GM12878 (cell line): ENCODE measurements around the gene ELP6. TPM values are rescaled to one million over a fixed set of nuclear protein-coding genes. Genes with fewer than 3 reads are reported as not detected.

Experiments
- ATAC-seq: fragments of 200-7000 bp; cut with Tn5 transposase; 3 replicates; pipeline ENCODE4 v1.9.1; 2020; ENCODE audit warnings: mild to moderate bottlenecking, moderate library complexity
- BruUV-seq: library from RNA; stranded (reverse); fragments of 400-500 nt; replicated peaks from 2 replicates; lab custom pipeline; 2021; lab: Mats Ljungman, UMichigan
- CTCF ChIA-PET: fragments of 300-600 bp; sonication (Branson Sonifier 250); formaldehyde crosslinking; extraction: SDS; loops from one replicate; lab custom pipeline; 2021; ENCODE audit warnings: inconsistent platforms; lab: Yijun Ruan, JAX
- POLR2A ChIA-PET: fragments of 350-600 bp; formaldehyde crosslinking; extraction: SDS; loops from one replicate; lab custom pipeline; 2021; ENCODE audit warnings: inconsistent platforms; lab: Charles Lee
- RAD21 ChIA-PET: fragments of 300-600 bp; sonication (Branson Sonifier 250); formaldehyde crosslinking; loops from one replicate; lab custom pipeline; 2023; ENCODE audit warnings: antibody characterized with exemption; ENCODE audit not compliant: unreplicated experiment; lab: Charles Lee
- SMC1A ChIA-PET: fragments of 300-600 bp; sonication (Branson Sonifier 250); formaldehyde crosslinking; loops from one replicate; lab custom pipeline; 2023; ENCODE audit not compliant: unreplicated experiment, uncharacterized antibody; lab: Charles Lee
- DNase-seq: peaks from one replicate; pipeline ENCODE4 v3.0.0-alpha.2; 2011; ENCODE audit warnings: low read depth, low spot score
- FAIRE-seq: peaks from 3 replicates; lab custom pipeline; 2011; peaks lifted over from hg19 to GRCh38; lab: Jason Lieb, UNC
- H2AFZ ChIP-seq: 2 replicates; pipeline ENCODE4 v1.6.0; 2011; ENCODE audit warnings: low read depth, low read length, control low read depth; ENCODE audit not compliant: control insufficient read depth
- H3K27ac ChIP-seq: 2 replicates; pipeline ENCODE4 v1.5.1; 2011; ENCODE audit warnings: control low read depth; ENCODE audit not compliant: control insufficient read depth, insufficient read depth
- H3K27me3 ChIP-seq, 2 experiments: replicated peaks in 1 of 2; 2 replicates each; pipeline versions ENCODE4 v1.6.0 to v1.6.1; 2011; ENCODE audit warnings: low read length in 1 of 2; ENCODE audit not compliant: control insufficient read depth in 2 of 2, insufficient read depth in 2 of 2
- H3K36me3 ChIP-seq, 2 experiments: 2 replicates each; pipeline ENCODE4 v1.5.1; 2011; ENCODE audit warnings: low read length in 1 of 2; ENCODE audit not compliant: control insufficient read depth in 2 of 2, insufficient read depth in 2 of 2
- H3K4me1 ChIP-seq: 2 replicates; pipeline ENCODE4 v1.6.1; 2011; ENCODE audit warnings: mild to moderate bottlenecking, low read length, moderate library complexity, mixed read lengths; ENCODE audit not compliant: control insufficient read depth, insufficient read depth
- H3K4me2 ChIP-seq: 2 replicates; pipeline ENCODE4 v1.6.0; 2011; ENCODE audit warnings: control low read depth; ENCODE audit not compliant: control insufficient read depth, insufficient read depth
- H3K4me3 ChIP-seq: fragments of 200-600 bp; sonication (generic); 2 replicates; pipeline ENCODE4 v1.5.1; 2016
- H3K79me2 ChIP-seq: 2 replicates; pipeline ENCODE4 v1.6.0; 2011; ENCODE audit warnings: low read length; ENCODE audit not compliant: control insufficient read depth, insufficient read depth
- H3K9ac ChIP-seq: 2 replicates; pipeline ENCODE4 v1.8.0; 2011; ENCODE audit warnings: low read length, control low read depth, mixed read lengths; ENCODE audit not compliant: control insufficient read depth, insufficient read depth
- H3K9me3 ChIP-seq: replicated peaks from 3 replicates; pipeline ENCODE4 v1.5.1; 2011; ENCODE audit warnings: mild to moderate bottlenecking, low read length; ENCODE audit not compliant: control insufficient read depth, insufficient read depth
- H4K20me1 ChIP-seq: 2 replicates; pipeline ENCODE4 v1.6.0; 2011; ENCODE audit not compliant: control insufficient read depth, insufficient read depth
- CUX1 ChIP-seq: IDR thresholded peaks from 2 replicates; pipeline ENCODE4 v1.6.1; 2012; ENCODE audit warnings: improper control_type of control experiment, low read depth, low read length; ENCODE audit not compliant: insufficient replicate concordance
- POLR2AphosphoS2 ChIP-seq: IDR thresholded peaks from 2 replicates; pipeline ENCODE4 v1.6.1; 2011; ENCODE audit warnings: low read depth, mild to moderate bottlenecking, low read length, improper control_type of control experiment, moderate library complexity
- RELB ChIP-seq: fragments of 450-650 bp; IDR thresholded peaks from 2 replicates; pipeline ENCODE4 v1.6.1; 2017; ENCODE audit warnings: low read depth, mild to moderate bottlenecking, moderate library complexity
- SKIL ChIP-seq: fragments of 450-650 bp; IDR thresholded peaks from 2 replicates; pipeline ENCODE4 v1.6.1; 2017; ENCODE audit warnings: mild to moderate bottlenecking, low read depth, inconsistent platforms; ENCODE audit not compliant: poor library complexity, severe bottlenecking
- TCF3 ChIP-seq: IDR thresholded peaks from 2 replicates; pipeline ENCODE4 v1.6.1; 2012; ENCODE audit warnings: low read depth, mild to moderate bottlenecking, low read length, borderline replicate concordance; ENCODE audit not compliant: insufficient read depth
- WGBS: methylation state at CpG from one replicate; pipeline ENCODE4 v1.1.6; 2016; ENCODE audit warnings: low lambda C conversion rate; ENCODE audit not compliant: insufficient replicate concordance, insufficient coverage; ENCODE audit errors: missing lambda C conversion rate; 5-methylcytosine and 5-hydroxymethylcytosine counted together
- in situ Hi-C: fragments of 300-500 bp; cut with MboI; formaldehyde crosslinking; loops from 9 replicates; pipeline ENCODE4 v1.14.3; 2018; ENCODE audit warnings: mixed read lengths
- intact Hi-C: fragments of 100-400 bp; cut with micrococcal nuclease; formaldehyde crosslinking; loops from one replicate; pipeline ENCODE4 v1.14.2; 2022; ENCODE audit not compliant: unreplicated experiment
- polyA plus RNA-seq, 11 experiments: library from polyadenylated mRNA; depleted of rRNA in 4 of 11; unstranded in 6 of 11; stranded (reverse) in 5 of 11; fragments of >200 nt; fragmentation: Nextera tagmentation in 4 of 11; fragmentation: Illumina TruSeq in 1 of 11; extraction: Ambion mirVana in 4 of 11; extraction: Trizol in 1 of 11; gene quantifications; 1 replicate in 1 of 11; 2 replicates in 10 of 11; pipeline versions ENCODE4 v1.2.1 to v1.2.3, GENCODE V29; 2011 to 2016; ENCODE audit warnings: inconsistent platforms in 2 of 11, missing spikeins in 2 of 11, low read depth in 1 of 11
- total RNA-seq, 4 experiments: library from RNA; depleted of rRNA in 3 of 4; stranded (reverse); fragments of >200 nt in 3 of 4; fragmentation: Illumina TruSeq in 1 of 4; extraction: Trizol in 1 of 4; gene quantifications; 2 replicates each; pipeline versions ENCODE4 v1.2.1 to v1.2.3, GENCODE V29; 2013 to 2021

The ELP6 gene
- total and polyA plus RNA-seq, 10 of the 15 experiments (the other 5 are each of a cell fraction or from before 2014, with no cell fraction given) = 39.5 to 83.3 (median 50.2) TPM

- TF ChIP-seq RELB = no peak
Observed at GRCh38 chr3:47485812-47486211, 27.7 kb downstream of the ELP6 start (continued).

GRCh38 chr3:47482366-47482765, 31.1 kb downstream of the ELP6 start:
- Histone ChIP-seq H3K4me2 (no peak overlapping the region), H3K79me2 (no peaks in the 10 kb centered on the region), H3K9me3 (no peaks in the 10 kb centered on the region), H2AFZ (no peak overlapping the region), H3K4me3 (no peak overlapping the region), H3K36me3 (no peaks in the 10 kb centered on the region), H3K27ac (no peak overlapping the region), H3K27me3 (no peaks in the 10 kb centered on the region), H3K9ac (no peak overlapping the region)
- FAIRE-seq = no peak
- no peak for ATAC-seq
- ChIA-PET POLR2A (interaction anchor here (0.6 to 0.7 kb wide), 3 partner anchors 63 to 76 kb away, joined by 3 to 4 read pairs (median 4); no protein-coding TSS in a partner anchor), RAD21 (interaction anchor here (0.7 to 1.0 kb wide), 2 partner anchors 61 to 316 kb away, joined by 3 read pairs; no protein-coding TSS in a partner anchor), SMC1A (interaction anchor here (1.2 to 1.4 kb wide), 3 partner anchors 9 to 42 kb away, joined by 3 read pairs; no protein-coding TSS in a partner anchor)
- WGBS = 47% methylated on average over 2 of the region's 2 CpGs
- TF ChIP-seq TCF3 (no peak), POLR2AphosphoS2 (no peak), CUX1 (no peak), SKIL (no peak)
- TF ChIP-seq, all 136 proteins: peak for 0
- H3K4me1 ChIP-seq = no peaks in the 10 kb centered on the region
- no peaks in the 10 kb centered on the region for H4K20me1 ChIP-seq
- intact Hi-C loops (no loop called here), in situ Hi-C loops (no loop called here)
- no TSS peak for BruUV-seq
- DNase-seq = no peak
- CTCF ChIA-PET = interaction anchor here (1.6 kb wide), 2 partner anchors 11 to 61 kb away, joined by 4 to 9 read pairs; no protein-coding TSS in a partner anchor
